WTC11 (cell line): ENCODE measurements around the gene SEC61A2. TPM values are rescaled to one million over a fixed set of nuclear protein-coding genes. Genes with fewer than 3 reads are reported as not detected.

Experiments
- ATAC-seq: fragments of 200-7000 bp; cut with Tn5 transposase; 2 replicates; pipeline ENCODE4 v1.10.0; 2021; ENCODE audit warnings: mild to moderate bottlenecking, moderate library complexity
- CTCF ChIA-PET: fragments of 300-600 bp; sonication (Branson Sonifier 250); formaldehyde crosslinking; loops from one replicate; lab custom pipeline; 2021; ENCODE audit warnings: antibody characterized with exemption; lab: Charles Lee
- POLR2A ChIA-PET: fragments of 350-600 bp; sonication (Branson Sonifier 250); formaldehyde crosslinking; loops from one replicate; lab custom pipeline; 2021; ENCODE audit warnings: antibody characterized with exemption; lab: Charles Lee
- DNase-seq: peaks from one replicate; pipeline ENCODE4 v3.0.0; 2021; ENCODE audit warnings: low spot score
- H3K27ac Mint-ChIP-seq: 2 replicates; pipeline ENCODE4 v1.8.0; 2021; ENCODE audit warnings: mixed read lengths
- H3K27me3 Mint-ChIP-seq: 2 replicates; pipeline ENCODE4 v1.8.0; 2021; ENCODE audit warnings: low read depth, mild to moderate bottlenecking, moderate library complexity, mixed read lengths
- H3K36me3 Mint-ChIP-seq: 2 replicates; pipeline ENCODE4 v1.8.0; 2021; ENCODE audit warnings: mixed read lengths
- H3K4me1 Mint-ChIP-seq: 2 replicates; pipeline ENCODE4 v1.8.0; 2022; ENCODE audit warnings: mixed read lengths
- H3K4me3 Mint-ChIP-seq: 2 replicates; pipeline ENCODE4 v1.8.0; 2021; ENCODE audit warnings: mild to moderate bottlenecking, moderate library complexity, mixed read lengths
- H3K9me3 Mint-ChIP-seq: 2 replicates; pipeline ENCODE4 v1.8.0; 2021; ENCODE audit warnings: mixed read lengths
- ARID4B ChIP-seq: sonication (generic); formaldehyde crosslinking; IDR thresholded peaks from 2 replicates; pipeline ENCODE4 v1.8.0; 2023; ENCODE audit warnings: missing genetic modification reagents, mild to moderate bottlenecking, borderline replicate concordance
- ATF1 ChIP-seq: sonication (generic); formaldehyde crosslinking; IDR thresholded peaks from 2 replicates; pipeline ENCODE4 v1.8.1; 2023; ENCODE audit warnings: mild to moderate bottlenecking, moderate library complexity, missing genetic modification reagents
- ATF2 ChIP-seq: sonication (generic); formaldehyde crosslinking; IDR thresholded peaks from 2 replicates; pipeline ENCODE4 v1.8.1; 2022; ENCODE audit warnings: low read depth, missing genetic modification reagents, borderline replicate concordance
- EMX1 ChIP-seq: fragments of 250-450 bp; sonication (Bioruptor Pico); IDR thresholded peaks from 2 replicates; pipeline ENCODE4 v1.8.0; 2021; ENCODE audit warnings: mild to moderate bottlenecking
- ERG ChIP-seq: fragments of 250-450 bp; sonication (Bioruptor Pico); IDR thresholded peaks from 2 replicates; pipeline ENCODE4 v1.8.0; 2021; ENCODE audit warnings: mild to moderate bottlenecking
- ESRRA ChIP-seq: sonication (generic); formaldehyde crosslinking; IDR thresholded peaks from 2 replicates; pipeline ENCODE4 v1.8.1; 2022; ENCODE audit warnings: mild to moderate bottlenecking, missing genetic modification reagents, borderline replicate concordance
- FOXK1 ChIP-seq: sonication (generic); formaldehyde crosslinking; IDR thresholded peaks from 2 replicates; pipeline ENCODE4 v1.8.0; 2022; ENCODE audit warnings: mild to moderate bottlenecking, moderate library complexity, missing genetic modification reagents
- GTF2I ChIP-seq: fragments of 250-450 bp; sonication (Bioruptor Pico); conservative IDR thresholded peaks from 2 replicates; pipeline ENCODE4 v1.4.0; 2021; ENCODE audit warnings: mild to moderate bottlenecking
- KAT7 ChIP-seq: sonication (generic); formaldehyde crosslinking; IDR thresholded peaks from 2 replicates; pipeline ENCODE4 v1.8.1; 2023; ENCODE audit warnings: missing genetic modification reagents, mild to moderate bottlenecking, borderline replicate concordance
- MAX ChIP-seq: sonication (generic); formaldehyde crosslinking; IDR thresholded peaks from 2 replicates; pipeline ENCODE4 v1.8.0; 2022; ENCODE audit warnings: mild to moderate bottlenecking, missing genetic modification reagents
- MLX ChIP-seq: sonication (generic); formaldehyde crosslinking; IDR thresholded peaks from 2 replicates; pipeline ENCODE4 v1.8.1; 2023; ENCODE audit warnings: mild to moderate bottlenecking, missing genetic modification reagents, moderate library complexity
- NFE2L1 ChIP-seq: sonication (generic); formaldehyde crosslinking; IDR thresholded peaks from 2 replicates; pipeline ENCODE4 v1.8.1; 2023; ENCODE audit warnings: missing genetic modification reagents
- NR2C2 ChIP-seq: sonication (generic); formaldehyde crosslinking; IDR thresholded peaks from 2 replicates; pipeline ENCODE4 v1.8.0; 2022; ENCODE audit warnings: mild to moderate bottlenecking, missing genetic modification reagents
- NR3C1 ChIP-seq: sonication (generic); formaldehyde crosslinking; conservative IDR thresholded peaks from 2 replicates; pipeline ENCODE4 v1.8.1; 2023; ENCODE audit warnings: low read depth, mild to moderate bottlenecking, missing genetic modification reagents
- PRRX2 ChIP-seq: fragments of 250-450 bp; sonication (Bioruptor Pico); IDR thresholded peaks from 2 replicates; pipeline ENCODE4 v1.8.0; 2021; ENCODE audit warnings: mild to moderate bottlenecking
- RORB ChIP-seq: fragments of 250-450 bp; sonication (Bioruptor Pico); IDR thresholded peaks from 2 replicates; pipeline ENCODE4 v1.9.0; 2021; ENCODE audit warnings: mild to moderate bottlenecking
- SP1 ChIP-seq: sonication (generic); formaldehyde crosslinking; conservative IDR thresholded peaks from 2 replicates; pipeline ENCODE4 v1.8.1; 2022; ENCODE audit warnings: missing genetic modification reagents
- TEAD4 ChIP-seq: sonication (generic); formaldehyde crosslinking; IDR thresholded peaks from 2 replicates; pipeline ENCODE4 v1.8.0; 2022; ENCODE audit warnings: mild to moderate bottlenecking, missing genetic modification reagents
- USF1 ChIP-seq: sonication (generic); formaldehyde crosslinking; IDR thresholded peaks from 2 replicates; pipeline ENCODE4 v1.8.0; 2022; ENCODE audit warnings: mild to moderate bottlenecking, missing genetic modification reagents
- ZBTB43 ChIP-seq: sonication (generic); formaldehyde crosslinking; IDR thresholded peaks from 2 replicates; pipeline ENCODE4 v1.8.1; 2023; ENCODE audit warnings: mild to moderate bottlenecking, missing genetic modification reagents
- ZNF121 ChIP-seq: sonication (generic); formaldehyde crosslinking; IDR thresholded peaks from 2 replicates; pipeline ENCODE4 v1.8.0; 2023; ENCODE audit warnings: missing genetic modification reagents
- ZNF232 ChIP-seq: sonication (generic); formaldehyde crosslinking; IDR thresholded peaks from 2 replicates; pipeline ENCODE4 v1.8.0; 2022; ENCODE audit warnings: mild to moderate bottlenecking, missing genetic modification reagents
- ZNF263 ChIP-seq: sonication (generic); formaldehyde crosslinking; IDR thresholded peaks from 2 replicates; pipeline ENCODE4 v1.8.1; 2022; ENCODE audit warnings: low read depth, mild to moderate bottlenecking, moderate library complexity, missing genetic modification reagents
- ZNF416 ChIP-seq: fragments of 250-450 bp; sonication (Bioruptor Pico); IDR thresholded peaks from 2 replicates; pipeline ENCODE4 v1.9.0; 2021; ENCODE audit warnings: mild to moderate bottlenecking, inconsistent platforms
- total RNA-seq: library from RNA; stranded (reverse); gene quantifications from 3 replicates; pipeline ENCODE4 v1.2.3, GENCODE V29; 2021

The SEC61A2 gene
- total RNA-seq, 1 experiment from 2014 or later = 19.0 TPM

- no peak for TF ChIP-seq MAX
- TF ChIP-seq PRRX2 (CRISPR knock-in tag) = no peak
These were observed 6.2 kb downstream of the SEC61A2 start (continued) for GRCh38 chr10:12135631-12136030.

- H3K9me3 Mint-ChIP-seq = no peaks in the 10 kb centered on the region
- CTCF ChIA-PET = interaction anchor here (0.8 kb wide), 1 partner anchor 9 kb away, joined by 5 read pairs; no protein-coding TSS in a partner anchor
- DNase-seq = no peak
- no peak for TF ChIP-seq ERG (CRISPR knock-in tag)
- TF ChIP-seq ARID4B (CRISPR knock-in tag) = no peak
- TF ChIP-seq RORB (CRISPR knock-in tag) = no peak
- TF ChIP-seq USF1 (CRISPR knock-in tag) = no peak
- no peak for TF ChIP-seq FOXK1 (CRISPR knock-in tag)
- no peak for TF ChIP-seq ZNF416
- H3K4me3 Mint-ChIP-seq = no peak overlapping the region
- no peaks in the 10 kb centered on the region for H3K4me1 Mint-ChIP-seq
- no peak overlapping the region for H3K27ac Mint-ChIP-seq
- no peaks in the 10 kb centered on the region for H3K27me3 Mint-ChIP-seq
- H3K36me3 Mint-ChIP-seq = peaks cover 20% of the 10 kb centered on the region
- no peak for ATAC-seq
- POLR2A ChIA-PET = no interaction called here
These were observed 10.6 kb downstream of the SEC61A2 start for GRCh38 chr10:12140038-12140437.

- ChIA-PET POLR2A (no interaction called here), CTCF (no interaction called here)
- Mint-ChIP-seq H3K4me1 (no peaks in the 10 kb centered on the region), H3K36me3 (peaks cover 15% of the 10 kb centered on the region), H3K27ac (no peak overlapping the region), H3K9me3 (no peaks in the 10 kb centered on the region), H3K27me3 (no peaks in the 10 kb centered on the region), H3K4me3 (no peak overlapping the region)
- ATAC-seq = no peak
- TF ChIP-seq NFE2L1 (CRISPR knock-in tag) (no peak), ERG (CRISPR knock-in tag) (no peak), EMX1 (no peak), SP1 (CRISPR knock-in tag) (no peak), MLX (CRISPR knock-in tag) (no peak), GTF2I (CRISPR knock-in tag) (no peak), ATF1 (CRISPR knock-in tag) (no peak), NR3C1 (no peak), ATF2 (CRISPR knock-in tag) (no peak), ESRRA (CRISPR knock-in tag) (no peak), ZNF232 (CRISPR knock-in tag) (no peak), ZNF121 (CRISPR knock-in tag) (no peak), ZBTB43 (no peak), ZNF263 (CRISPR knock-in tag) (no peak), KAT7 (CRISPR knock-in tag) (no peak), NR2C2 (CRISPR knock-in tag) (no peak), TEAD4 (no peak)
- no peak for DNase-seq
These were observed 15.1 kb downstream of the SEC61A2 start for GRCh38 chr10:12144538-12144937.
